SK-N-MC (cell line): ENCODE data around the gene DAPK1.

ENCODE experiments used
- DNase-seq: peaks from one replicate; pipeline ENCODE4 v3.0.0-alpha.2; 2011; ENCODE audit warnings: low read depth, low spot score
- H3K27ac ChIP-seq: fragments of 200-600 bp; sonication (generic); 2 replicates; pipeline ENCODE4 v1.5.1; 2016; ENCODE audit warnings: mixed run types
- H3K36me3 ChIP-seq: fragments of 200-600 bp; sonication (generic); 2 replicates; pipeline ENCODE4 v1.6.1; 2017; ENCODE audit warnings: antibody characterized with exemption, low read length, mixed read lengths; ENCODE audit not compliant: insufficient read depth
- H3K4me3 ChIP-seq: fragments of 200-600 bp; sonication (generic); 2 replicates; pipeline ENCODE4 v1.5.1; 2016
- H3K9ac ChIP-seq: fragments of 200-600 bp; sonication (generic); 2 replicates; pipeline ENCODE4 v1.8.0; 2017; ENCODE audit warnings: mixed run types, mixed read lengths; ENCODE audit not compliant: insufficient read length
- H3K9me3 ChIP-seq: fragments of 200-600 bp; sonication (generic); 2 replicates; pipeline ENCODE4 v1.6.1; 2017; ENCODE audit warnings: low read depth, mild to moderate bottlenecking, antibody characterized with exemption, low read length, moderate library complexity, mixed read lengths
- EZH2 ChIP-seq: fragments of 200-600 bp; sonication (generic); IDR thresholded peaks from one replicate; pipeline ENCODE4 v1.6.1; 2017; ENCODE audit warnings: antibody characterized with exemption
- FOXP2 ChIP-seq: optimal IDR thresholded peaks from 2 replicates; pipeline ENCODE3; 2011; ENCODE audit warnings: mild to moderate bottlenecking, moderate library complexity; ENCODE audit not compliant: insufficient read depth; ENCODE audit errors: extremely low read length, control extremely low read depth
- POLR2AphosphoS5 ChIP-seq: IDR thresholded peaks from 2 replicates; pipeline ENCODE4 v1.6.1; 2012; ENCODE audit warnings: mild to moderate bottlenecking, low read depth, low read length, borderline replicate concordance

Gene DAPK1

DNA sequence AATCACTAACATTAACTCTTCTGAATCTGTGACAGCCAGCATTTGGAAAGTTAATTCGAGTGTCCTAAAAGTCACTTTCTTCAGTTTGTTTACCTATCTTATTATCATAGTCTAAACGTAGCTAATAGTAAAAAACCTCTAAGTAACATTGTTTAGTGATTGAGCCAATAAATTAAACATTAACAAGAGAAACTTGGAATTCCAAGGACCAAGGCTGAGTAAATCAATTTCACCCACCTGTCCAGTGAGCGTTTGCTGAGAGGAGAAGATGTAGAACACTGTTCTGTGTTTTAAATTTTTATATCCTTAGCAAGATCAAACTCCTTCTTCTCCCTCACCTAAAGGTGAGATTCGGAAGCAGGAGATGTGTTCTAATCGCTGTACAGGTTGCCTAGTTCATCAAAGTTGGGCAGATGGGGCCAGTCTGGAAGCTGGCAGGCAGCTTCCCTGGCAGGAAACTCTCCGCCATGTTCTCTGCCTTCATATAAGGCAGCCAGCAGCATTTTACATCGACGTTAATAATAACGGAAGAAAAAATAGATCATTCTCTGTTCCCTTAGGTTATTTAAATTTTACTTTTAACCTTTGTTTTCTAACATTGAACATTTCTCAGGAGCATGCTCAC lies 89.2 kb downstream of the DAPK1 start:
- no peak for DNase-seq
- 0 out of 2 replicates have a peak, but pooled peaks cover 3% of the 10 kb centered on the region for H3K36me3 ChIP-seq
- H3K9me3 ChIP-seq, result no peaks in the 10 kb centered on the region
- TF ChIP-seq EZH2 (no peak), FOXP2 (no peak), POLR2AphosphoS5 (no peak)
- no peak overlapping the region for H3K4me3 ChIP-seq
- no peak overlapping the region for H3K9ac ChIP-seq
- H3K27ac ChIP-seq, result no peak overlapping the region

GRCh38 chr9:87587356-87587745 lies 89.7 kb downstream of the DAPK1 start:
- Histone ChIP-seq H3K4me3 (no peak overlapping the region), H3K36me3 (no peaks in the 10 kb centered on the region), H3K27ac (no peak overlapping the region), H3K9me3 (no peaks in the 10 kb centered on the region), H3K9ac (no peak overlapping the region)
- no peak for TF ChIP-seq POLR2AphosphoS5
- no peak for TF ChIP-seq FOXP2
- no peak for TF ChIP-seq EZH2
- DNase-seq, result no peak

GRCh38 chr9:87587864-87588263 lies 90.2 kb downstream of the DAPK1 start:
- no peaks in the 10 kb centered on the region for H3K9me3 ChIP-seq
- H3K4me3 ChIP-seq, result no peak overlapping the region
- no peak for DNase-seq
- no peak for TF ChIP-seq FOXP2
- no peak for TF ChIP-seq EZH2
- TF ChIP-seq POLR2AphosphoS5, result no peak
- no peak overlapping the region for H3K9ac ChIP-seq
- no peaks in the 10 kb centered on the region for H3K36me3 ChIP-seq
- H3K27ac ChIP-seq, result no peak overlapping the region

- no peak for DNase-seq
- no peak overlapping the region for H3K27ac ChIP-seq
- H3K9ac ChIP-seq, result no peak overlapping the region
- H3K9me3 ChIP-seq, result no peaks in the 10 kb centered on the region
- TF ChIP-seq FOXP2, result no peak
- no peak for TF ChIP-seq POLR2AphosphoS5
- no peak for TF ChIP-seq EZH2
- no peak overlapping the region for H3K4me3 ChIP-seq
- no peaks in the 10 kb centered on the region for H3K36me3 ChIP-seq
These were observed 90.7 kb downstream of the DAPK1 start for GRCh38 chr9:87588339-87588738.

- H3K9ac ChIP-seq, result no peak overlapping the region
- DNase-seq, result no peak
- H3K27ac ChIP-seq, result no peak overlapping the region
- H3K9me3 ChIP-seq, result no peaks in the 10 kb centered on the region
- H3K4me3 ChIP-seq, result no peak overlapping the region
- TF ChIP-seq POLR2AphosphoS5, result no peak
- no peaks in the 10 kb centered on the region for H3K36me3 ChIP-seq
These were observed 93.3 kb downstream of the DAPK1 start for GRCh38 chr9:87590996-87591395.

DNA sequence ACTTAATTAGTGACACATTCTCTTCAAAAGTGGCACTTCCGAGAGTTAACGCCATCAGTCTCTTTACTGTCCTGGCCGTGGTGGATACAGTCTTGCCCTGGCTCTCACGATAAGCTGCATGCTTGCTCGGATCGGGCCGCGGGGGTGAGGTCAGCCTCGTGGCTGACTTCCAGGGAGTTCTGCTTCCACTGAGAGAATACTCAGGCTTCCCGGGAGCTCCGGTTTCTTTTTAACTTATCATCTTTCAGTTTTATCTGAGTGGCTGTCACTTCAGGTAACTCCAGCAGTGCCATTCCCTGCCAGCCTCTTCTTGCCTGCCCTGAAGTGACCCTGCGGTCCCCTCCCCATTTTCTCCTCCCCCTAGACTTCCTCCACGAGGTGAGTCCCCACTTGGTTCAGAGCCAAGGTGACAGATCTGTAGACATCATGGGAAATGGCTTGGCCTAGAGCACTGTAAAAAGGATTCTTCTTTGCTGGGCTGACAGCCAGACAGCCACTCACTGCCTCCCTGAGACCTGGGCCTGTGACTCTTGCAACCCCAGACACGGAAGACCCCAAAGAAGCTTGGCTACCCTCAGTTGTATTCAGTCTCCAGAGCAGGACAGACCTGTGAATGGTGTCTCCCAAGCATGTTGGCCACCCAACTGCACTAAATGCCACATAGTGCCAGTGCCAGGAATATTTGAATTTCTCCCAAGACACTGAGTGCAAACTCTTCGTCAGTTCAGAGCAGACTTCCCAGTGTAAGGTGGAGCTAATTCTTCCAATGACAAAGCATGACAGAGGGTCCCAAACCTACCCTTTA lies 95.1 kb downstream of the DAPK1 start:
- no peak for DNase-seq
- Histone ChIP-seq H3K27ac (no peak overlapping the region), H3K36me3 (no peaks in the 10 kb centered on the region), H3K9me3 (no peaks in the 10 kb centered on the region), H3K4me3 (no peak overlapping the region), H3K9ac (no peak overlapping the region)
- TF ChIP-seq FOXP2 (no peak), EZH2 (no peak), POLR2AphosphoS5 (no peak)

- Histone ChIP-seq H3K36me3 (no peaks in the 10 kb centered on the region), H3K4me3 (no peak overlapping the region), H3K9ac (no peak overlapping the region), H3K9me3 (no peaks in the 10 kb centered on the region), H3K27ac (no peak overlapping the region)
- DNase-seq, result no peak
- TF ChIP-seq POLR2AphosphoS5 (no peak), FOXP2 (no peak), EZH2 (no peak)
These were observed 95.8 kb downstream of the DAPK1 start for GRCh38 chr9:87593359-87593980.

- Histone ChIP-seq H3K4me3 (no peak overlapping the region), H3K9me3 (no peaks in the 10 kb centered on the region), H3K27ac (no peak overlapping the region), H3K36me3 (no peaks in the 10 kb centered on the region), H3K9ac (no peak overlapping the region)
- DNase-seq, result no peak
- TF ChIP-seq FOXP2 (no peak), POLR2AphosphoS5 (no peak), EZH2 (no peak)
These were observed 96.5 kb downstream of the DAPK1 start for GRCh38 chr9:87594194-87594593.
